ENCODE data around the gene DENND5A.

- TF ChIP-seq GATA3 (IDR thresholded peaks at IDR 0.05; ENCODE audit: low read depth, low read length) (no peak), GATA2 (IDR thresholded peaks at IDR 0.05; ENCODE audit: low read depth, low read length) (no peak)
These were observed at the start of gene DENND5A for GRCh38 chr11:9265211-9266131.
